Measurements from ENCODE around the gene NQO2. TPM values are rescaled to one million over a fixed set of nuclear protein-coding genes. Genes with fewer than 3 reads are reported as not detected.

The NQO2 gene
- total and polyA plus RNA-seq, 2 donors from 2014 or later: 37.0 to 291 TPM

GRCh38 chr6:3039384-3039783 lies 39.7 kb downstream of the NQO2 start:
- Histone ChIP-seq H3K9me3 (ENCODE audit: control insufficient read depth in 2 of 3, insufficient read depth in 1 of 3, low read length in 3 of 3) (no peaks in the 10 kb centered on the region), H3K36me3 (ENCODE audit: control insufficient read depth in 2 of 3, insufficient read depth in 3 of 3, low read length in 3 of 3) (no peaks in the 10 kb centered on the region), H3K27ac (ENCODE audit: low read depth in 2 of 2, low read length in 2 of 2) (no peak overlapping the region), H3K4me1 (ENCODE audit: control insufficient read depth in 2 of 3, insufficient read depth in 2 of 3, low read depth in 1 of 3, low read length in 3 of 3) (no peaks in the 10 kb centered on the region), H3K4me3 (ENCODE audit: low read length in 3 of 3) (no peak overlapping the region), H3K9ac (ENCODE audit: low read length in 3 of 3) (no peak overlapping the region), H3K27me3 (ENCODE audit: control insufficient read depth, insufficient read depth, low read length) (no peaks in the 10 kb centered on the region)
- intact Hi-C loops (cut with DNase I): no loop called here
- DNase-seq (peak in 1 of 5 donors; percentile 15), FAIRE-seq (no peak)
- TF ChIP-seq CTCF (IDR thresholded peaks at IDR 0.05; ENCODE audit: borderline replicate concordance, extremely low read depth, insufficient read depth): no peak

- FAIRE-seq: no peak
- intact Hi-C loops (cut with DNase I): no loop called here
- no peak overlapping the region for H3K27ac ChIP-seq (ENCODE audit: low read depth in 2 of 2, low read length in 2 of 2)
- no peak overlapping the region for H3K9ac ChIP-seq (ENCODE audit: low read length in 3 of 3)
- no peak for TF ChIP-seq CTCF (IDR thresholded peaks at IDR 0.05; ENCODE audit: borderline replicate concordance, extremely low read depth, insufficient read depth)
- DNase-seq: no peak
- H3K4me3 ChIP-seq (ENCODE audit: low read length in 3 of 3): no peak overlapping the region
- H3K36me3 ChIP-seq (ENCODE audit: control insufficient read depth in 2 of 3, insufficient read depth in 3 of 3, low read length in 3 of 3): no peaks in the 10 kb centered on the region
- H3K4me1 ChIP-seq (ENCODE audit: control insufficient read depth in 2 of 3, insufficient read depth in 2 of 3, low read depth in 1 of 3, low read length in 3 of 3): no peaks in the 10 kb centered on the region
- no peaks in the 10 kb centered on the region for H3K9me3 ChIP-seq (ENCODE audit: control insufficient read depth in 2 of 3, insufficient read depth in 1 of 3, low read length in 3 of 3)
- H3K27me3 ChIP-seq (ENCODE audit: control insufficient read depth, insufficient read depth, low read length): no peaks in the 10 kb centered on the region
These were observed 41.5 kb downstream of the NQO2 start for GRCh38 chr6:3041147-3041546.

DNA sequence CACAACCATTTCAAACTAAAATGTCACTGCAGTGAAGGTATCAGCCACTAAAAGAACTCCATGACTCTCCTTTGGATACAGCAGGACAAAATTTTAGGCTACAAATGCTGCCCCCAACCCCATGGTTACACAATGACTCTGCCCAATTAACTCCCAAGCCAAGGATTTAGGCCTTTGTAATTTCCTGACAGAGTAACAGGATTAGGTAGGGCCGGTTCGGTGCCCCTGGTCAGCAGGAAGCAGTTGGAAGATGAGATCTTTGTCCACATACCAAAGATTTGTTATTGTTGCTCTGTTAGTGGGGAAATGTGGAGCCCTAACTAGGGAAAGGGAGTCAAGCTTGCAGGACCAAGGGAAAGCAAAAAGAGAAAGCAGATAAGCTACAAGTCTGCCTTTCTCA lies 41.9 kb downstream of the NQO2 start:
- no peak overlapping the region for H3K4me3 ChIP-seq (ENCODE audit: low read length in 3 of 3)
- no peak overlapping the region for H3K9ac ChIP-seq (ENCODE audit: low read length in 3 of 3)
- no peaks in the 10 kb centered on the region for H3K4me1 ChIP-seq (ENCODE audit: control insufficient read depth in 2 of 3, insufficient read depth in 2 of 3, low read depth in 1 of 3, low read length in 3 of 3)
- FAIRE-seq: no peak
- peak in 2 of 5 donors; percentile 30 to 39 for DNase-seq
- H3K27ac ChIP-seq (ENCODE audit: low read depth in 2 of 2, low read length in 2 of 2): no peak overlapping the region
- no peaks in the 10 kb centered on the region for H3K27me3 ChIP-seq (ENCODE audit: control insufficient read depth, insufficient read depth, low read length)
- no peaks in the 10 kb centered on the region for H3K36me3 ChIP-seq (ENCODE audit: control insufficient read depth in 2 of 3, insufficient read depth in 3 of 3, low read length in 3 of 3)
- no peak for TF ChIP-seq CTCF (IDR thresholded peaks at IDR 0.05; ENCODE audit: borderline replicate concordance, extremely low read depth, insufficient read depth)
- intact Hi-C loops (cut with DNase I): no loop called here
- H3K9me3 ChIP-seq (ENCODE audit: control insufficient read depth in 2 of 3, insufficient read depth in 1 of 3, low read length in 3 of 3): no peaks in the 10 kb centered on the region

DNA sequence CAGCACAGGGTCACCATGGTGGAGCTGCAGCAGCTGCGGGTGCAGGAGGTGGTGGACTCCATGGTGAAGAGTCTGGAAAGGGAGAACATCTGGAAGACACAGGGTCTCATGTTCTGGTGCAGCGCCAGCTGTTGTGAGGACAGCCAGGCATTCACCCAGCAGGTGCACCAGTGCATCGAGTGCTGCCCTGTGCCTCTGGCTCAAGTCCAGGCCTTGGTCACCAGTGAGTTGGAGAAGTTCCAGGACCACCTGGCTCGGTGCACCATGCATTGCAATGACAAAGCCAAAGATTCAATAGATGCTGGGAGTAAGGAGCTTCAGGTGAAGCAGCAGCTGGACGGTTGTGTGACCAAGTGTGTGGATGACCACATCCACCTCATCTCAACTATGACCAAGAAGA lies 45.7 kb downstream of the NQO2 start:
- Histone ChIP-seq H3K27me3 (ENCODE audit: control insufficient read depth, insufficient read depth, low read length) (no peaks in the 10 kb centered on the region), H3K4me3 (ENCODE audit: low read length in 3 of 3) (no peak overlapping the region), H3K4me1 (ENCODE audit: control insufficient read depth in 2 of 3, insufficient read depth in 2 of 3, low read depth in 1 of 3, low read length in 3 of 3) (no peaks in the 10 kb centered on the region), H3K27ac (ENCODE audit: low read depth in 2 of 2, low read length in 2 of 2) (no peak overlapping the region), H3K9me3 (ENCODE audit: control insufficient read depth in 2 of 3, insufficient read depth in 1 of 3, low read length in 3 of 3) (no peaks in the 10 kb centered on the region), H3K9ac (ENCODE audit: low read length in 3 of 3) (no peak overlapping the region), H3K36me3 (ENCODE audit: control insufficient read depth in 2 of 3, insufficient read depth in 3 of 3, low read length in 3 of 3) (no peaks in the 10 kb centered on the region)
- DNase-seq (no peak), FAIRE-seq (no peak)
- intact Hi-C loops (cut with DNase I): no loop called here
- TF ChIP-seq CTCF (IDR thresholded peaks at IDR 0.05; ENCODE audit: borderline replicate concordance, extremely low read depth, insufficient read depth): no peak
